ENCODE measurements around the gene CHST8.

Gene CHST8

DNA sequence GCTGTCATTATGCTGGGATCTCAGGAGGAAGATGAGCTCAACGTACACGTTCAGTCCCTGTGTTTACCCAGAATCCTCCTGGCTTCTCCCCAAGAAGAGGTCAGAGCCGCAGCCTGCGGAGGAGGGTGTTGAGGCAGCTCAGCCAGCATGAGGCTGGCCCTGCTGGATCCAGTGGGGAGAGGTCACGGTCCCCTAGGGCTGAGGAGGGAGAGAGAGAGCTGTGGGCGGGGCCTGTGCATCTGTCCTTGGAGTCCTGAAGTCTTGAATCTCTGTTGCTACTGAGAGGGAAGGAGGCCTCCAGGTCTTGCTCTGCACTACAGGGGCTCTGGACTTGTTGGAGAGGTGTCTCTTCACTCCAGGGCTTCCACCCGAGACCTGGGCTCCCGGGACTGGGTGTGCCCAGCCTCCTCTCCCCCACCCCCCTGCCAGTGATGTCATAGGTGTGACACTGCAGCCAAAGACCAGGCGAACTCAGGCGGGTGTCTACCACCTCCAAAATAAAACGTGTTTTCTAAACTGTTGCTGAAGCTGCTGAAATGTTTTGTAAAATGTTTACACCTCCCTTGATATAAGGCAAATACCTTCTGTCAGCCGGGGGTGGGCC lies 97.0 kb downstream of the CHST8 start:
- ATAC-seq (no peak), DNase-seq (no peak)

DNA sequence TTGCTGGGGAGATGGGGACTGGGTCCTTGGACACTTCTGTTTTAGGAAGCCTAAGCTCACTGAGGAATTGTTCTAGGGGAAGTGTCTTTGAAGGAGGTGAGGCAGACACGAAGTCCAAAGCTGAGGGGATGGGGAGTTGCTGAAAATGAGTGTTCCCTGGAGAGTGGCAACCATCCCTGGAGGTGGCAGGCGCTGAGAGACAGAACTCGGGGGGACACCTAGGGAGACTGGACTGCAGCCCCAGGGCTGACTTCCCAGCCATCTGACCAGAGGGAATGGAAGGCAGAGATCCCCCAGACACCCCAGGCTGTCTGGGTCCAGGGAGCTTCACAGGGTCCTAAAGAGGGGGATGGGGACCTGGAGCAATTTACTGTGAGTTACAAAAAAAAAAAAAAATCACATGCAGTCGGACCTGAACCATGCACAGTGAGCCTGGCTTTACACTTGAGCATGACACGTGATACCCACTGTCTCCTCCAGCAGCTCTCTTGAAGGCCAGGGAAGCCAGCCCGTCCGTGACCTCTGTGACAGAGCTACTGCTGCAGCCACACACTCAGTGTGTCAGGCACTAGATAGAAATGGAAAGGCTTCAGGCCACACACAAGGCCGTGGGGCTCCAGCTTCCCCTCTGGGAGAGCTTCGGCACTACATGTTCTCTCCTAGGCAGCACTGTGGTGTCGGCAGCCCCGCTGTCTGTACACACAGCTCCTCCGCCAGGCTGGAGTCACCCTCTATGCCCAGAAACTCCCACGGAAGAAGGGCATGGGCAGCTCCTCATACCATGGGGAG lies 97.8 kb downstream of the CHST8 start:
- ATAC-seq, result no peak
- DNase-seq, result no peak

DNA sequence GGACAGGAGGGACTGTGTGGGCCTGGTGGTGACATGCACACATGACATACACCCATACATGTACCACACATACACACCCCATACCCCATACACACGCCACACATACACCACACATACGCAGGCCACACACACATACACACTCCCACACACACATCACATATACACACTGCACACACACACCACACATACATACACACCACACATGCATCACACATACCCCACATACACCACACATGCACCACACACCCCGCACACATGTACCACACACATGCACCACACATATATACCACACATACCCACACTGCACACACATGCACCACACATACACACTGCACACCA lies 98.4 kb downstream of the CHST8 start:
- ATAC-seq, result no peak
- DNase-seq, result no peak

DNA sequence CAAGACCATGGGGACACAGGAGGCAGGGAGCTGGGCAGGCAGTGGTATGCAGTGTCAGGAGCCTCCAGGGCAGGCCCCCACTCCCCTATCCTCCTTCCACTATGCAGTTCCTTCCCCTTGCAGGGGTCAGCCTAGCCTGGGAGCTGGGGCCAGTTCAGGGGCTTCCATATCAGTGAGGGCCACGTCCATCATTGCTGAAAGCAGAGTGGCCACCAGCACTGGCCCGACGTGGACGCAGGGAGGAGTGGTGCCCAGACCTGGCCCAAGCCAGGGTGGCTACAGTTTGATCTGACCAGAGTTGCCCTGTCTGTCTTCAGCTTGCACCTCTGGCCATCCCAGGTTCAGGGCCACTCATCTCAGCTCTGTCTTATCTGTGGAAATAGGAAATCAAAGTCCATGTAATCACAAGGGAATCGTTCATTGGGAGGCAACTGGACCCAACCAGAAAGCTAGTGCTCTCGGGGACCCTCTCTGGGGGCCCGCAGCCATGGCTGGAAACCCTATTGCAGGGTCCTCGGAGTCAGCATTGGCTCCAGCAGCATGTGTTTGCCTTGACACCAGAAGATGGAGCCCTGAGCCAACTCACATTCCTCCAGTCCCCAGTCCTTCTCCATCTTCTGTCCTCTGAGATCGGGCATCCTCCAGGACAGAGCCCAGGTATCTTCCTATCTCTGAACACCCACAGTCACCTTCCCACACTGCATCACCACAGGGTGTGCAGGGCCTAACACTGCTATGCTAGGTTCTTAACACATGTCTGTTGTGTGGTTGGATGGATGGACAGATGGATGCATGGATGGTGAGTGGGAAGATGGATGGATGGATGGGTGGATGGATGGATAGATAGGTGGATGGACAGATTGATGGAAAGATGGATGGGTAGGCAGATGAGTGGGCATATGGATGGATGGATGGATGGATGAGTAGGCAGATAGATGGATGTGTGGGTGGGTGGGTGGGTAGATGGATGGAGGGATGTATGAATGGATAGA lies 99.2 kb downstream of the CHST8 start:
- DNase-seq (no peak), ATAC-seq (no peak)

DNA sequence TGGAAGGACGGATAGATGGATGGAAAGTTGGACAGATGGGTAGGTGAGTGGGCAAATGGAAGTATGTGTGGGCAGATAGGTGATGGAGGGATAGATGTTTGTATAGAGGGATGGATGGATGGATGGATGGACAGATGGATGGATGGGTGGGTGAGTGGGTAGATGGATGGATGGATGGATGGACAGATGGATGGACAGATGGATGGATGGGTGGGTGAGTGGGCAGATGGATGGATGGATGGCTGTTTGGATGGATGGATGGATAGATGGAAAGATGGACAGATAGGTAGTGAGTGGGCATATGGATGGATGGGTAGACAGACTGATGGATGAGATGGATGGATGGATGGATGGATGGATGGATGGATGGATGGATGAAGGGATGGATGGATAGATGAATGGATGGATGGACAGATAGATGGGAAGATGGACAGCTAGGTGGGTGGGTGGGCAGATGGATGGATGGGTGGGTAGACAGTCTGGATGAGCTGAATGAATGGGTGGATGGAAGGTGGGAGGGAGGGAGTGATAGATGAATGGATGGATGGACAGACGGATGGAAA lies 100.1 kb downstream of the CHST8 start:
- DNase-seq (no peak), ATAC-seq (no peak)

DNA sequence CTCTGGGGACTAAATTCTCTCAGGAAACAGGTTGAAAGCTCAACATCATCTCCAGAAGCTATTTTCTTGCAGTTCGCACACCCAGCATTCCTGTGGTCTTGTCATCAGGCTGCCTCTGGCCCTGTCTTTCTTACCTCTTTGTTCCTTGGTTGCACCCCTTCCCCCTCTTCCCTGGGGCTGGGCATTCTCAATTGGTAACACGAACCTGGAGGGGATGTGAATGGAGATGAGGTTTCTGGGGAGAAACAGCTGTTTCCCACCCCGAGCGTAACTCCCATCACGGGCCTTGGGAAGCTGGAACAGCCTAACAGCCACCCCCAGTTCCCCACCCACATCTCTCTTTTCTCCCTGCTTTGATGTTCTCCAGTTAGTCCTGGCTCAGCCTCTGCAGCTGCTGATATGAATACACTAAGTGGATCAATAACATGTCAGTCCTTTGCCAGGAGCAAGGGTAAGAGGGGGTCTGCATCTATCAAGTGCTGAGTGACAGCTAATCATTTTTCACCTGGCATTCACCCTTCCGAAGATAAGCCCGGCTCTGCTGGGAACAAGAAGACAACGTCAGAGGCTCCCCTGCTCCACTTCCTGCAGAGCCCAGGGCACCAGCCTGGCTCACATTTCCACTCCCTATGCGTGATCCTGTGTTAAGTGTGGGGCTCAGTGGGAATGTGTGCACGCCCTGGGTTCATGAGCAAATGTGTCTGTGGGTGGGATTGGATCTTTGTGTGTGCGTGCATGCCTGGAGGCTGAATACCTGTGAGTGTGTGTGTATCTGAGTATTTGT lies 100.9 kb downstream of the CHST8 start:
- DNase-seq, result no peak
- ATAC-seq, result no peak

DNA sequence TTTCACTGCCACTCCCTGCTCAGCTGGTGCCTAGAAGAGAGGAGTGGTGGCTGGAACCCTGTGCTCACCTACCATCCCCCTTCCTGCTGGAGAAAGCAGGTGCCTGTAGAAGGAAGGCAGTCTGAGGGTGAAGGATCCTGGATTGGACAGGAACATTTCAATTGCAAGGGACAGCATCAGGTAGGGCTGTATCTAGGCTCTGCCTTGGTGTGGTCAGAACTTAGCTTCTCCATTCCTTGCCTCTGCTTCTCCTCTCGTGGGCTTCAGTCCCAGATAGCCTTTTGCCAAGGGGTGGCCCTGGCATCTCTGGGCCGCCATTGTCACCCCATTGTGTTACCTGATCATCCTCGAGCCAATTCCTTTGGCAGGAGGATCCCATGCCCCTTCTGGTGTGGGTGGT lies 101.8 kb downstream of the CHST8 start:
- ATAC-seq (no peak), DNase-seq (no peak)

DNA sequence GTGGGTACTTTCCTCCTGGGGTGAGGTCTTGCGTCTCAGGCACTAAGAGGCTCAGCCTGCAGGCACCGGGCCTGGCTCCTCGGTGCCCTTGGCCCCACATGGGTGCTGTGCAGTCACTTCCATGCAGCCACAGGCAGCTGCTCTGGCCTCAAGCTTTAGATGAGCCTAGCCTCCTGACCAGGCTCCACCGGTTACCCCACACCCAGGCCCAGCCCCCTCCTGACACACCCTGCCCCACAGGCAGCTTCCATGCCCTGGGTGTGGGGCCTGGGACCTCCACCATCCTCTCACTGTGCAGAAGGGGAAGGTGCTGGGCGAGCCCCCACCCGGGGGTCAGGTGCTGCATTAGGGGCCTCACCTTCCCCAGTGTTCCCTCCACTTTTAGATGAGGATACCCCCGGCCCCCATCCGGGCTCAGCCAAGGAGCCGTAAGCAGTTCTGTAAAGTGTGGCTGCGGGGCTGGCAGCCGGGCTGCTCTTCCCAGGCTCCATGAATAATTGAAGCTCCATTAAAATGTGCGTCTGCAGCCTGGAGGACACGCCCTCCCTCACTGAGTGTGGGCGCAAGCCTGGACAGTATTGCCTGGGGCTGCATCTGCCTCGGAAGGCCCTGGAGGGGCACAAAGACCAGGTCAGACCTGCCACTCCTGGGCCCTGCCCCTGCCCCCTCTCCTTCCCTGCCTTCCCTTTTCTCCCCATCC lies 102.4 kb downstream of the CHST8 start:
- ATAC-seq, result no peak
- DNase-seq, result no peak

DNA sequence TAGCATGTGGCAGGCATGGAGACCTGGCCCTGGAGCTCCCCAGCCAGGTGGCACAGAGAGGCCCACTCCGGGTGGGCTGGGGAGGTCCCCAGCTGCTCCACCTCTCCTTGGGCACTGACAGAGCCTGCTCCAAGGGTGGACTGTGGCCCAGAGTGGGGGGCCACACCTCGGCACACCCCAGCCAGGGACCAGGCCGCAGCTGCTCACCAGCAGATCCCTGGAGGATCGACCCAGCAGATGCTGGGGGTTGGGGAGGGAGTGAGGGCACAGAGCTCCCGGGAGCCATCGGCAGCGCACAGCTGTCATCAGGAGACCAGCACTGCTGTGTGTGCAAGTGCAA lies 102.9 kb downstream of the CHST8 start:
- ATAC-seq (no peak), DNase-seq (no peak)

DNA sequence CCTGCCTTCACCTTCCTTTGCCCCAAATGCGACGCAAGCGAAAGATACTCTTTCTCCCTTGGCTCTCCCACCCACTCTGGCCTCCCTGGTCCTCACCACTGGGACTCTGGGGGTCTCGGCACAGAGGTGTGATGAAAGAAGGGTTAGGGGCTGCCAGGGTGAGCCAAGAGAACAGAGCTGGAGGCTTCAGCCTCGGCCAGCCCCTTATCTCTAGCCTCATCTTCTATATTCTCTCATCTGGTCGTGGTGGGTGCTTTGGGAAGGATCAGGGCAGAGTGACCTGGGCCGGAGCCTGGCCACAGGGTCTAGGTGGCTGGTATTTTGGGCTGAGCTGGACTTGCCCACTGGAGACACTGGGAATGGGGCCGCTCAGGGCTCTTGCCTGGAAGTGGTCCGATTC lies 103.8 kb downstream of the CHST8 start:
- DNase-seq, result no peak
- no peak for ATAC-seq

DNA sequence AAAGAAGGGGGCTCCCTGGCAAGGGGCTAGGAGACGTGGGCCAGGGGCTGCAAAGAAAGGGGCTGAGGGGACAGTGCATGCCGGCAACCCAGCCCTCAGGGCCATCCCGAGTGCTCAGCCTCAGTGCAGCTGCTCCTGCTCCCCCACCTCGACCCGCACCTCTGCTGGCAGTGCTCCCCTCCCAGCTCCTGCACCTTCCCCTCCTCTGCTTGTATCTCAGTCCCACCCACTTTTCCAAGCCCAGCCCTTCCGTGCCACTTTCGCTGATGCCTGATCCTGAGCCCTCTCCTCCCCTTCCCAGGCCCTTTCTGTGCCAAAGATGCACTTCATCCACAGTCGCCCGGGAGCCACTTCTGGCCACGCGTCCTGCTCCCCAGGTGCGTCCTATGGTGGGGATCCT lies 105.0 kb downstream of the CHST8 start:
- DNase-seq (no peak), ATAC-seq (no peak)

DNA sequence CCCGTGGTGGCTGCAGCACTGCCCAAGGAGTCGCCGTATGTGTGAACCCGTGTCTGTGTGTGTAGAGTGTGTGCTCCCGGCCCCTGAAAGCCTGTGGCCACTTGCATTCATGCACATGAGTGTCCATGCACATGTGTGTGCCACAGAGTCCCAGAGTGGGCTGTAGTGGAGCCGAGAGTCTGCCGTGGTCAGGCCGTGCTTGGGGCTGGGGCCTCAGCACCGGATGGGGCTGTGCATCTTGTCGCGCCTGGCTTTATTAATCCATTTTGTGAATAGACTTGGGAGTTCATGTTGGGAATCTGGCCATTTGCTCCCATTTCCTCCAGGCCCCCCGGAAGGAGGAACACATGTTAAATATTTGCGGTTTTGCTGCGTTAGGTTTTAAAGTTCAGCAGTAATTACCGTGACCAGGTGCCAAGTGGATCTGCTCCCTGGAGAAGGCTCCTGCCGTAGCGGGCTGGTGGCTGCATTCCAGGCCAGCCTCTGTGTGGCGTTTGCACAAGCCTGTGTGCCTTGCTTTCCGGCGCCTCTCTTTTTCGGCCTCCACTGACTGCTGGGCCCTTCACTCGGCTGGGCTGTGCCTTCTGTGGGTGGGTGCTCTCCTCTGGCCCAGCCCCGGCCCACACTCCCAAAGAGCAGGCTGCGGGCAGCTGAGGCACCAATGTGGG lies 105.7 kb downstream of the CHST8 start:
- DNase-seq, result no peak
- no peak for ATAC-seq

DNA sequence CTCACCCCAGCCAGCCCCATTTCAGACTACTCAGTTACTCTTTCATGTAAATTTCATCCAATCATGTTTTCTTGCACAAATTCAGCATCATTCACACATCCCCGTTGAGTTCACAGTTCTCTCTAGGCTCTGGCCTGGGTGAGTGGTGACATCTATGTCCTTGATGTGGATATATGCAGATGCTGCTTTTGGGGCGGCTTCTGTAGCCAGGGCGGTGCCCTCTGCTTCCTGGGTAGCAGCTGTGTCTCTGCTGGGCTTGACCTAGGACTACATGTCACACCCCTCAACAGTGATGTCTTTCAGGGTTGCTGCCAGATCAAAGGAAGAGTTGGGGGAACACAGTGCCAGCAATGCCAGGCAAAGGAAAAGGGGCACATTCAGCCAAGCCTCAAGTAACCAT lies 106.4 kb downstream of the CHST8 start:
- ATAC-seq, result no peak
- no peak for DNase-seq

DNA sequence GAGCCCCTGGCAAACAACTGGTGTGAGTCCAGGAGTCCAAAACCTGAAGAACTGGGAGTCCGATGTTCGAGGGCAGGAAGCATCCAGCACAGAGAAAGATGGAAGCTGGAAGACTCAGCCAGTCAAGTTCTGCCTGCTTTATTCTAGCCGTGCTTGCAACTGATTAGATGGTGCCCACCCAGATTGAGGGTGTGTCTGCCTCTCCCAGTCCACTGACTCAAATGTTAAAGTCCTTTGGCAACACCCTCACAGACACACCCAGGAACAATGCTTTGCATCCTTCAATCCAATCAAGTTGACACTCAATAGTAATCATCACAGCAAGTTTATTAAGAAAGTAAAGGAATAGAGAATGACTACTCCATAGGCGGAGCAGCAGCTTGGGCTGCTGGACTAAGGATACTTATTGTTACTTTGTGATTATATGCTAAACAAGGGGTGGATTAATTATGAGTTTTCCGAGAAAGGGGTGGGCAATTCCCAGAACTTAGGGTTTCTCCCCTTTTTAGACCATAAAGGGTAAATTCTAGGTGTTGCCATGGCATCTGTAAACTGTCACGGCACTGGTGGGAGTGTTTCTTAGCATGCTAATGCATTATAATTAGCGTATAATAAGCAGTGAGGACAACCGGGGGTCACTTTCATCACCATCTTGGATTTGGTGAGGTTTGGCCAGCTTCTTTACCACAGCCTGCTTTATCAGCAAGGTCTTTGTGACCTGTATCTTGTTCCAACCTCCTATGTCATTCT lies 109.3 kb downstream of the CHST8 start:
- no peak for DNase-seq
- ATAC-seq, result no peak

DNA sequence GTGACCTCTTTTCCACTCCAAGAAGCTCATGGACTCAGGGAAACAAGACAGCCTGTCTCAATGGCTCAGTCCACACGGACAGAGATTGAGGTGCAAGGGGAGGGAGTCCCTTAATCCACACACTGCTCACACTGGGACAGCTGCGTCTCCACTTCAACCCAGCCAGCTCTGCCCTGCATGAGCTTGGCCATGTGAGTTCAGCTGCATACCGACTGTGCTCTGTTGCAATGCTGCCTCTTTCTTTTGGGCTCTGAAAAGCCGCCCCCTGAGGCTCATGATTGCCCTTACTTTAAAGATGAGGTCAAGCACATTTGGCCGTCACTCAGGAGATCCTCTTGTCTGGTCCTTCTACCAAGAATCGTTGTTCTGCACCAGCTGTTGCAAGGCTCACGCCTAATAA lies 110.1 kb downstream of the CHST8 start:
- ATAC-seq, result no peak
- no peak for DNase-seq

DNA sequence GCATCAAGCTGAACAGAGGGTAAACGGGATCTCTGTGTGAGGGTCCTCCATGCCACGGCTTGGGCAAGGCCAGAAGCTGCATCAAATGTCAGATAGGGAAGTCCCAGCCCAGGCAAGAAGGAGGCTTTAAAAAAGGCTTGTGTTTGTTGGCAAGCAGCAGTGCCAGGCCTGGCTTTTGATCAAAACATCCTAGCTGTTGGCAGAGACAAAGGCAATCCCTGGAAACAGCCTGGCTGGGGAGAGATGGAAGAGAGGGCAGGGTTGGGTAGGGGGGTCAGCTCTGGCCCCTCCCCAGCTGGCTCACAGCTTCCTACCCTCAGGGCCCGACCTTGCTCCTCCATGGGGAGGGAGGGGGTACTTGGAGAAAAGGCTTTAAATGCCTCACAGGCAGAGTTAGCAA lies 113.2 kb downstream of the CHST8 start:
- ATAC-seq (no peak), DNase-seq (no peak)

DNA sequence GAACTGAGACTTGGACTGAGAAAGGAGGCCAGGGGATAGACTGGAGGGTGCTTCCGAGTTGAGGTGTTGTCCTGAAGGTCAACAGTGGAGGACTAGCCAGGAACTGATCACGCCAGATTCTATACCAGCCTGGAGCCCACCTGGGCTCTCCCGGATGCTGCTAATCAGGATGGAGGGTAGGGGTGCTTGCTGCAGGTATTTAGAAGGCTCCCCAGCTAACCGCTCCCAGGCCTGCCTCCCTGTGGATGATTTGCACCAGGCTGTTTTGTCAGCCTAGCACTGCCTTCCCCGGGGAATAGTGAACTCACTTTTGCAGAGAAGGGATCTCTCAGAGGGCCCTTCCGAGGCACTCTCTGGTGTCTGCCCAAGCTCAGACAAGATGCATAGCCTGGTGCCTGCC lies 114.4 kb downstream of the CHST8 start:
- no peak for DNase-seq
- no peak for ATAC-seq

DNA sequence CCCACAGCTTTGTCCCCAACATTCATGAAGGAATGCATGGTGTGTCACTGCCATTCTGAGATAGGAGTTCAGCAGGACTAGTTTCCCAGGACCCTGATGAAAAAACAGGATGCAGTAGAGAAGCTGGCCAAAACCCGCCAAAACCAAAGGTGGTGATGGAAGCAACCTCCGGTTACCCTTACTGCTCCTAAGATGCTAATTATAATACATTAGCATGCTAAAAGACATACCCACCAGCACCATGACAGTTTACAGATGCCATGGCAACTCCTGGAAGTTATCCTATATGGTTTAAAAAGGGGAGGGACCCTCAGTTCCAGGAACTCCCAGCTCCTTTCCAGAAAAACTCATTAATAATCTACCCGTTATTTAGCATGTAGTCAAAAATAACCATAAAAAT lies 115.0 kb downstream of the CHST8 start:
- ATAC-seq (no peak), DNase-seq (no peak)

DNA sequence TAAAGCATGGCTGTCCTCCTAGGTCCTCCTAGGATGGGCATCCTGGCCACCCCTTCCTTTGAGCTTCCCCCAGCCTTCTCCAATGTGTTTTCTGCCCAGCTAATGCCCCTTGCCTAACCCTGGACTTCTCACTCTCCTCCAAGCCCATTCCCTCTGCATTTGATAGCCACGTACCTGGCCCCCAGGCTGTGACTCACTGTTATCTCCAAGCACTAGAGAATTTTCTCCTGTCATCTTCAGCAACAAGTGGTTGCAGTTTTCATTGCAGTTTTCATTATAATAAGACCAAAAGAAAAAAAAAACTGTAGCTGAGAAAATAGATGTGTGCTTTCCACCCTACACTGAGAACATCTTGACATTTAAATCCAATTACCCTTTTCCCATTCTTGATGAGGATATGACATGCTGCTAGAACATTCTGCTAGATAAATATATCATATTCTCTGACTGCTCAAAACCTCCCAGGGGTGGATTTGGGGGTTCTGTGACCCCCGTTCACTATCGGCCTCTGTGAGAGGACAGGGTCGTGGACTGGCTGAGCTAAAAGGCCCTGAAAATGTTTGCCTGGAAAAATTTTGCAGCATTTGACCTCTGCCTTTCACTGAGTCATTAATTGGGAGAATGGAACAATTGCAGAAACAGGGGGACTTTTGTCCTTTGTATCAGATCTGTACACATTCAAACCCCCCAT lies 116.1 kb downstream of the CHST8 start:
- ATAC-seq (no peak), DNase-seq (no peak)

Measured in stimulated activated naive CD8-positive, alpha-beta T cell treated with anti-CD3 and anti-CD28 coated beads, Interleukin-15, Interleukin-2, amounts not matched to agents 100 U/mL and 50 U/mL, for 24 hours (primary cell).